HEK293T (cell line): ENCODE results near the gene PDE2A.

ENCODE experiments used
- CTCF ChIA-PET: fragments of 350-600 bp; formaldehyde crosslinking; extraction: SDS; loops from one replicate; lab custom pipeline; 2021; ENCODE audit warnings: antibody characterized with exemption, inconsistent platforms; lab: Yijun Ruan, JAX
- POLR2A ChIA-PET: fragments of 350-600 bp; formaldehyde crosslinking; extraction: SDS; loops from one replicate; lab custom pipeline; 2020; ENCODE audit warnings: antibody characterized with exemption, inconsistent platforms; lab: Yijun Ruan, JAX
- DNase-seq: peaks from one replicate; pipeline ENCODE4 v3.0.0; 2012; ENCODE audit warnings: mixed read lengths; ENCODE audit errors: extremely low spot score
- ARNT ChIP-seq: fragments of 450-650 bp; IDR thresholded peaks from 2 replicates; pipeline ENCODE4 v1.6.1; 2017; ENCODE audit warnings: mild to moderate bottlenecking
- BHLHE40 ChIP-seq: fragments of 450-650 bp; IDR thresholded peaks from 2 replicates; pipeline ENCODE4 v1.6.1; 2016; ENCODE audit warnings: mild to moderate bottlenecking, moderate library complexity, borderline replicate concordance
- CTBP1 ChIP-seq: fragments of 450-650 bp; IDR thresholded peaks from 2 replicates; pipeline ENCODE4 v1.6.1; 2016; ENCODE audit warnings: borderline replicate concordance
- ELF4 ChIP-seq: fragments of 450-650 bp; IDR thresholded peaks from 2 replicates; pipeline ENCODE4 v1.6.1; 2017; ENCODE audit warnings: antibody characterized with exemption
- FOXA1 ChIP-seq: fragments of 450-650 bp; IDR thresholded peaks from 2 replicates; pipeline ENCODE4 v1.6.1; 2016; ENCODE audit warnings: mild to moderate bottlenecking
- FOXK2 ChIP-seq: fragments of 450-650 bp; IDR thresholded peaks from 2 replicates; pipeline ENCODE4 v1.6.1; 2016; ENCODE audit warnings: mild to moderate bottlenecking
- FOXM1 ChIP-seq: fragments of 450-650 bp; IDR thresholded peaks from 2 replicates; pipeline ENCODE4 v1.6.1; 2017; ENCODE audit warnings: mild to moderate bottlenecking, borderline replicate concordance
- HDGF ChIP-seq: fragments of 450-650 bp; IDR thresholded peaks from 2 replicates; pipeline ENCODE4 v1.6.1; 2017; ENCODE audit warnings: antibody characterized with exemption, borderline replicate concordance
- L3MBTL2 ChIP-seq: fragments of 450-650 bp; conservative IDR thresholded peaks from 2 replicates; pipeline ENCODE4 v1.6.1; 2016; ENCODE audit warnings: mild to moderate bottlenecking
- LEF1 ChIP-seq: fragments of 450-650 bp; IDR thresholded peaks from 2 replicates; pipeline ENCODE4 v1.6.1; 2017; ENCODE audit warnings: mild to moderate bottlenecking, borderline replicate concordance
- NFRKB ChIP-seq: fragments of 450-650 bp; IDR thresholded peaks from 2 replicates; pipeline ENCODE4 v1.6.1; 2016; ENCODE audit warnings: mild to moderate bottlenecking, moderate library complexity
- PKNOX1 ChIP-seq: fragments of 450-650 bp; IDR thresholded peaks from 2 replicates; pipeline ENCODE4 v1.6.1; 2016
- SP1 ChIP-seq: fragments of 450-650 bp; IDR thresholded peaks from 2 replicates; pipeline ENCODE4 v1.6.1; 2017
- SUZ12 ChIP-seq: fragments of 450-650 bp; IDR thresholded peaks from 2 replicates; pipeline ENCODE4 v1.6.1; 2016; ENCODE audit warnings: mild to moderate bottlenecking
- TARDBP ChIP-seq: fragments of 450-650 bp; IDR thresholded peaks from 2 replicates; pipeline ENCODE4 v1.6.1; 2016
- ZNF384 ChIP-seq: fragments of 450-650 bp; IDR thresholded peaks from 2 replicates; pipeline ENCODE4 v1.6.1; 2016

PDE2A gene

GRCh38 chr11:72551571-72551970 lies 122.7 kb downstream of the PDE2A start:
- POLR2A ChIA-PET: no interaction called here
- TF ChIP-seq FOXA1: no peak
- TF ChIP-seq TARDBP: no peak
- no peak for TF ChIP-seq ZNF384
- no peak for TF ChIP-seq LEF1
- TF ChIP-seq ARNT: no peak
- no peak for TF ChIP-seq CTBP1
- no peak for TF ChIP-seq SUZ12
- CTCF ChIA-PET: interaction anchor here (0.7 to 1.1 kb wide), 2 partner anchors 18 to 31 kb away, joined by 3 to 7 read pairs; no protein-coding TSS in a partner anchor
- DNase-seq: no peak

- TF ChIP-seq FOXM1 (no peak), ARNT (no peak), TARDBP (no peak), ELF4 (no peak), L3MBTL2 (no peak), CTBP1 (no peak), SP1 (no peak), HDGF (no peak), LEF1 (no peak), ZNF384 (no peak), FOXA1 (no peak), FOXK2 (no peak)
- no peak for DNase-seq
- POLR2A ChIA-PET: no interaction called here
- CTCF ChIA-PET: no interaction called here
These were observed 125.8 kb downstream of the PDE2A start for GRCh38 chr11:72548463-72548862.

- CTCF ChIA-PET: interaction anchor here (0.9 kb wide), 1 partner anchor 76 kb away, joined by 3 read pairs; no protein-coding TSS in a partner anchor
- POLR2A ChIA-PET: no interaction called here
- no peak for DNase-seq
- TF ChIP-seq SUZ12 (no peak), FOXK2 (no peak), BHLHE40 (no peak), ARNT (no peak)
These were observed 127.4 kb downstream of the PDE2A start for GRCh38 chr11:72546866-72547265.

GRCh38 chr11:72544589-72544988 lies 129.6 kb downstream of the PDE2A start:
- TF ChIP-seq ARNT (no peak), FOXA1 (no peak), FOXK2 (no peak), SP1 (no peak), NFRKB (no peak), L3MBTL2 (no peak), ELF4 (no peak)

GRCh38 chr11:72543849-72544542 lies 130.2 kb downstream of the PDE2A start:
- no peak for TF ChIP-seq BHLHE40
- TF ChIP-seq HDGF: no peak
- TF ChIP-seq FOXM1: no peak
- no peak for TF ChIP-seq TARDBP
- TF ChIP-seq CTBP1: no peak
- no peak for TF ChIP-seq FOXA1
- no peak for TF ChIP-seq L3MBTL2
- no peak for TF ChIP-seq LEF1
- TF ChIP-seq FOXK2: no peak
- no peak for TF ChIP-seq ZNF384
- no peak for TF ChIP-seq PKNOX1
- TF ChIP-seq ELF4: no peak
- no peak for TF ChIP-seq NFRKB
- no peak for DNase-seq
- ChIA-PET CTCF (no interaction called here), POLR2A (no interaction called here)

More at GRCh38 chr11:72544589-72544988, 129.6 kb downstream of the PDE2A start:
- ChIA-PET CTCF (interaction anchor here (0.6 kb wide), 1 partner anchor 1256 kb away, joined by 3 read pairs; no protein-coding TSS in a partner anchor), POLR2A (no interaction called here)
- no peak for DNase-seq

DNA sequence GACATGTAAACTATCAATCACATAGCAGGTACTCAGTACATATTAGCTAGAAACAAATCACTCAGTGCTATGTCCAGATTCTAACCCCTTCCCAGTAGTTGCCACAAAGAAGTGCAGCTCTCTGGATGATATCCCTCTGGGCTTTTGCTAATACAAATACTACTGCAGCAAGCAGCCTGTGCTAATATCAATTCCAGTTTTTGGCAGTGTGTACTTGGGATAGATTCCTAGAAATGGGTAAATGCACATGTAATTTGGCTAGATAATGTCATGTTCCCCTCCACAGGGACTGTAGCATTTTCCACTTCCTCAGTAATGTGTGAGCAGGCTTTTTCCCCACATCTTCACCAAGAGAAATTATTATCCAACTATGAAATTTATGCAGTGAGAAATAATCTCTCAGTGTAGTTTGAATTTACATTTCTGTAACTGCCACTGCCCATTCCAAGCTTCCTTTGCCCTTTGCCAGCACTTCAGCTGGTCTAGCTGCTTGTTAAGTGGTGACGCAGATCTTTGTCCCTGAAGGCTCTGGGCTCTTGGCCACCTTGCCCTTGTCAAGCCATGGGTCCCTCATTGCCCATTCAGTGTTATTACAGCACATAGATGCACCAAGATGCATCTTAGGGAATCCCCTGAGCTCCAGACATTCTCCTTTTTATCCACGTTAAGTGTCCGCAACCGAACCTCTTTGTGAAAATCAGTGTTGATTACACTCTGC lies 132.8 kb downstream of the PDE2A start:
- no peak for DNase-seq
- ChIA-PET CTCF (no interaction called here), POLR2A (no interaction called here)
- no peak for TF ChIP-seq LEF1
- TF ChIP-seq HDGF: no peak
- no peak for TF ChIP-seq FOXM1
- TF ChIP-seq L3MBTL2: no peak
- no peak for TF ChIP-seq SP1
- no peak for TF ChIP-seq TARDBP
- TF ChIP-seq ARNT: no peak
- no peak for TF ChIP-seq FOXA1
- TF ChIP-seq NFRKB: no peak
- no peak for TF ChIP-seq BHLHE40
- no peak for TF ChIP-seq CTBP1
- no peak for TF ChIP-seq ELF4
- no peak for TF ChIP-seq FOXK2
- no peak for TF ChIP-seq ZNF384
- TF ChIP-seq SUZ12: no peak
- no peak for TF ChIP-seq PKNOX1
